Activated CD4-positive, alpha-beta T cell treated with anti-CD3 and anti-CD28 coated beads, Interleukin-2, amount 50 U/mL, for 16 hours (primary cell): ENCODE results near the gene RHOBTB1.
"Not testable (repeated sequence)": the region's sequence is repeated elsewhere in the genome, so short reads cannot be mapped to it uniquely, and the experiment has no call there.

Experiments
- DNase-seq: peaks from one replicate; pipeline ENCODE4 v3.0.0-alpha.2; 2020

The RHOBTB1 gene

DNA sequence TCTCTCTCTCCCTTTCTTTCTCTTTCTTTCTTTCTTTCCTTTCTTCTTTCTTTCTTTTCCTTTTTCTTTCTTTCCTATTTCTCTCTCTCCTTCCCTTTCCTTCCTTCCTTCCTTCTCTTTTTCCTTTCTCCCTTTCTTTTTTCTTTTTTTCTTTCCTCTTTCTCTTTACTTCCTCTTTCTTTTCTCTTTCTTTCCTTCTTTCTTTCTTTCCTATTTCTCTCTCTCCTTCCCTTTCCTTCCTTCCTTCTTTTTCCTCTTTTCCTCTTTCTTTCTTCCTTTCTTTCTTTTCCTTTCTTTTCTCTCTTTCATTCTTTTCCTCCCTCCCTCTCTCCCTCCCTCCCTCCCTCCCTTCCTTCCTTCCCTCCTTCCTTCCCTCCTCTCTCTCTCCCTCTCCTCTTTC lies 81.5 kb downstream of the RHOBTB1 start:
- DNase-seq = no peak

DNA sequence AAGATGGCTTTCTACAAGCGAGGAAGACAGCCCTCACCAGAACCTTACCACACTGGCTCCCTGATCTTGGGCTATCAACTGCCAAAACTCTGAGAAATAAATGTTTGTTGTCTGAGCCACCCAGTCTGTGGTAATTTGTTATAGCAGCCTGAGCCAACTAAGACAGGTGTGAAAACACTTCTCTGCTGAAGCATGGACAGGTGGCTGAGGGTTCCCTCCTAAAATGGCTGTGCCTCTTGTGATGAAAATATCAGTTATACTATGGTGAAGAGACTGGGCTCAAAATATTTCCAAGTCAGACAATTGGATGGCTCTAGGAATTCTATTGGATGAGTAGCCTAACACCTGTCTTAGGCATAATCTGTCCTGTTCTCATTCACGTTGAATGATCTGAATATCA lies 87.6 kb downstream of the RHOBTB1 start:
- no peak for DNase-seq

DNA sequence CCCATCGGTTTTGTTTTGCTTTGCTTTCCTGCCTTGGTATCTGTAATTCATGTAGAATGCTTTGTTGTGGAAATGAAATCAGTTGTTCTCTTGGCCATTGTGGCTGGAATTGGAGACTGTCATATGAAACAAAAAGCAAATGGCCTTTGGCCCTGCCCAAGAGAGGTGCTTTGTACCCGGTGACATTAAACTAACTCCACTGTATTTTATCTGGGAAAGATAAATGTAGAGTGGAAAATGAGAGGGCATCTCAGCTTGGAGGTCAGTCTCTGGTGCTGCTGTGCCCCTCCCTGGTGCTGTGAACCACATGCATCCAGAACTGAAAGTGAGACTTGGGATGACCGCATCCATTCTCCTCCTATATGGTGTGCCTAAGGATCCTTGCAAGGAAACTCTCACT lies 90.3 kb downstream of the RHOBTB1 start:
- no peak for DNase-seq

DNA sequence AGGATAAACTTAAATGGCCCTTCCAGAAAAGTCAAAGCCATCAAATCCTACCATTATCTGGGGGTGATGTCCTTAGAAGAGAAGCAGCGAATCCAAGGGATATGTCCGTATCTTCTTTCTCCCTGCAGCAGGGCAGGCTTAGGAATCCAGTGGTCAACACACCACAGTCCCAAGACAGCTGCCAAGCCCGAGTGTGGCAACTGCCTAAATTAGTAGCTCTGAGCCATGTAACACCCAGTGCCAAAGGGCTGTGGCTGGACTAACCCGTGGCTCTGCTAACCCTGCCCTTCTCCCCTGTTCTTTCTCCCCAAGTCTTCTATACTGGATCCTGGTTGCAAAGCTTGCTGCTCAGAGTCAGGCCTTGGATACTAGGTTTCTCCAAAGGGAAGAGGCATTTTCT lies 90.9 kb downstream of the RHOBTB1 start:
- DNase-seq = no peak

DNA sequence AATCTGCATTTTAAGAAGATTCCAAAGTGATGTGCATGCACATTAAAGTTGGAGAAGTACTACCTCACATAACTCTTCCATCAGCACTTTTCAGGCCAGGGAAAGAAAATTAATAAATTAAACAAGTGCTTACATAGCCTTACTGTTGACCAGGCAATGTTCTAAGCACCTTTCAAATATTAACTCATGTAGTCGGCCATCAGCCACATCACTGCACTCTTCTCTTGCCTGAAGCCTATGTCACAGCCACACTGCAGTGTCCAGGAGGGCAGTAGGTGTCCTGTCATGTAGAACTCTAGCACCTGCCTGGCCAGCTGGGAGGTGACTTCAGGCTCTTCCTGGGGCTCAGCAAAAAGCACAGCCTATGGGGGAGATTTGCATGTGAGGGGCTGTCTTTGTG lies 94.2 kb downstream of the RHOBTB1 start:
- DNase-seq = no peak

DNA sequence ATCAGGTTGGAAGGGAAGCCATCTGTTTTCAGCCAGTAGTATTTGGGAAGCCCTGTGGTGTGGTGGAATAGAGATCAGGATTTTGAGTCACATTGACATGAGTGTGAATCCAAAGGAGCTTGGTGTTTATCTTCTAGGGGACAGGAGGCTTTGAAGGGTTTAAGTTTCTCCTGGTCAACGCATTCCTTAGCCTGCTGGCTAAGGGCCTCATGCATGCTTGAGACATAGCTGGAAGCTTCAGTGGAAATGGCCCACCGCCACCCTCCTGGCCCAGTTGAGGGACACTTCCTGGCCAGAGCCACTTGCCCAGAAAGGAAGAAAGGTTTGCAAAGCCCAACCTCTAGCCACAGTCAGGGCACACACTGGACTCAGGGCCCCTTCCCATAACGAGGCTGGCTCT lies 94.8 kb downstream of the RHOBTB1 start:
- no peak for DNase-seq

DNA sequence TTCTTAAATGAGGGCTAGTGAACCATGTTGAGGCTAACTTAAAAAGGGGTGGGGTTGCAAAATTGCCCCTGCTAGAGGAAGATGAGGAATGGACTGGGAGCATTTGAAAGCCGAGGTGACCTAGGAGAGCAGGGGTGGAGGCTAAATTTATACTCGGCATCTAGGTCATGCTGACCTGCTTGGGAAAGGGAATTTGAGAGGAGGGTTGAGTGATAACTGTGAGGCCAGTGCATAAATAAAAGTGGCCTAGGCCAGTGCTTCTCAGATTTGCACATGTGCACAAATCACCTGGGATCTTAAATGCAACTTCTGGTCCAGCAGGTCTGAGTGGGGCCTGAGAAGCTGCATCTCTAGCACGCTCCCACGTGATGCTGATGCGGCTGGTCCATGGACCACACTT lies 95.3 kb downstream of the RHOBTB1 start:
- DNase-seq = no peak

DNA sequence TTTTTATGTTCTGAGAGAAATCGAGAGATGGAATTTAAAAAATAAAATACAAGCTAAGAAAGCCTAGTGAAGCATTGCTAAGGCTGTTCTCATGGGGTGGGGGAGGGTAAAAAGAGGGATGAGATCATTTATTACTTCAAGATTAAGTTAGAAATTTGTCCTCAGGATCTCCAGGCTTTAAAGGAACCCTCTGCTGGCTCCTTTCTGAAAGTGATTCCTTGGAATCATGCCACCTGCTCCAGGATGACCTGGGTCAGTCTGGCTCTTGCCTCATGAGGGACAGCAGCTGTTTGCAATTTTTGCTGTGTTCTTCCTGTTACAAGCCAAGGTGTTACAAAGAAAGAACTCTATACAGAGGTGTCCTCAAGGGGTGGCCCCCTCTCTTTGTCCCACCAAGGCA lies 95.9 kb downstream of the RHOBTB1 start:
- no peak for DNase-seq

DNA sequence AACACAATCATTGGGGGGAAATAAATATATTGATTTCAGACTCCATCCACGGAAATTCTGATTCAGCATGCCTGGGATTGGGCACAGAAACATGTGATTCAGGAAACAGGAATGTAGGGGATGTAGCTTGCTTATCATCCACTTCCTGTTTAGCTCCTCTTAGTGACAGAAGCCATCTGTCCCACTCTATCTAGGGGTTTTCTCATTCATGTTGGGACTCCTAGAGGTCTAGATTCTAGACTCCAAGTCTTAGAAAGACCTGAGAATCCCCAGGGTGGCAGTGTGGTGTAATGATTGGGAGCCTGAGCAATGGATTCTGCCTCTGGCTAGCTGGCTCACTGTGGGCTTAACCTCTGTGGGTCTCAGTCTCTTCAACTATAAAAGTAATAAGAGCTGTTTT lies 97.8 kb downstream of the RHOBTB1 start:
- DNase-seq = no peak

DNA sequence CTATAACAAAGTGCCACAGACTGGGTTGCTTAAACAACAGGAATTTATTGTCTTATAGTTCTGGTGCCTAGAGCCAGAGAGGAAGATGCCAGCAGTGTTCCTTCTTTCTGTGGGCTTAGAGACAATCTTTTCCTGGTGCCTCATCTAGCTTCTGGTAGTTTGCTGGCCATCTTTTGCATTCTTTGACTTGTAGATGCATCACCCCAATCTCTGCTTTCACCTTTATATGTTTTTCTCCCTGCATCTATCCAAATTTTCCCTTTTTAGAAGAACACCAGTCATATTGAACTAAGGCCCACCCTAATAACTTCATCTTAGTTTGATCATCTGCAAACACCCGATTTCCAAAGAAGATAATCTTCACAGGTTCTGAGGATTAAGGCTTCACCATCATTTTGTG lies 98.9 kb downstream of the RHOBTB1 start:
- DNase-seq = no peak

DNA sequence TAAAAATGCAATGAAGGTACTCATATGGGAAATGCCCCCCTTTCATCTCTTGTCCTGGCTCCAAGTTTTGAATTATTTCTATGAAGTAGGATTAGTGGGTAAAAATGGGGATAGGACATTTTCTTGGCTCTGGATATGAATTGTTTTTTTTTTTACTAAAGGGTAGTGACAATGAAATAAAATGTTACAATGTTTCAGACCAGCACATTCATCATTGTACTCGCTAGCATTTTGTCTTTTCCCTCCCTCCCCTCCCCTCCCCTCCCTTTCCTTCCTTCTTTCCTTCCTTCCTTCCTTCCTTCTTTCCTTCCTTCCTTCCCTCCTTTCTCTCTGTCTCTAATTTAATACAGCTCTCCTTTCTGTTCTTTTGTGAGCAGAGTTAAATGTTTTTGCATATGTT lies 101.3 kb downstream of the RHOBTB1 start:
- no peak for DNase-seq

DNA sequence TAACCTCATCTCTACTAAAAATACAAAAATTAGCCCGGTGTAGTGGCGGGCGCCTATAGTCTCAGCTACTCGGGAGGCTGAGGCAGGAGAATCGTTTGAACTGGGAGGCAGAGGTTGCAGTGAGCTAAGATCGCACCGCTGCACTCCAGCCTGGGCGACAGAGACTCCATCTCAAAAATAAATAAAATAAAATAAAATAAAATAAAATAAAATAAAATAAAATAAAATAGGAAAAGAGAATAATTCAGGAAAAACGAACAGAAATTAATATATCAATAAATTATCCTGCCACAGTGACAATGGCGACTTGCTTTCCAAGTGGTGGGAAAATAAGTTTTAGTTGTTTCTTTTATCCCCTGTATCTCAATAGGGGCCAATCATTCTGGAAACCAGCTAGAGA lies 102.8 kb downstream of the RHOBTB1 start:
- not testable (repeated sequence) for DNase-seq

DNA sequence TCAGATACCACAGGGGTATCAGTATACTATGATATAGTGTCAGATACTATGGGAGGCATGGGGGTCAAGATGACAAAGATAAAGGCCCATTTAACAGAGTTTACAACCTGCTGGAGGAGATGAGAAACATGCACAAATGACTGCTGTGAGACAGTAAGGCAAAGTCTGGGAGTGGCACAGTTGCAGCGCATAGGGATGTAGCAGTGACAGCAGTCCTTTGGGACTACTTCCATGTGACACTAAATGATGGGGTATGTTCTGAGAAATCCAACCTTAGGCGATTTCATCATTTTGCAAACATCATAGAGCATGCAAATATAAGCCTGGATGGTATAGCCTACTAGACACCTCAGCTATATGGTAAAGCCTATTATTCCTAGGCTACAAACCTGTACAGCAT lies 108.9 kb downstream of the RHOBTB1 start:
- DNase-seq = no peak

DNA sequence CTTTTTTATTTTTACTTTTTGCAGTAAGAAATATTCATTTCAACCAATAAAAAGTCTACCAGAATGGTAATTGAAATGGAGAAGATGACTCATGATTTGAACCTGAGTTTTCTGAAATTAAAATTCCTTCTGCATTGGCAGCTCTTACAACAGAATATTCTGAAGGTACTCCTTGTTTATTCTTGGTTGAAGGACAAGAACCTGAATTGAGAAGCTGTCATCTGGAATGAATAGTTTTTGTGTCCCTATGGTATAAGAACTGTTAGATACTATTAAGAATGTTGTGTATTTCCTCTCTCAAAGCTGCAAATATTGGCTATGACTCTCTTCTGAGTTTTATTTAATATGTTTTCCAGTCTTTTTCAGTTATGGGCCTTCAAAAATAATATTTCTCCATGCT lies 109.6 kb downstream of the RHOBTB1 start:
- DNase-seq = no peak

DNA sequence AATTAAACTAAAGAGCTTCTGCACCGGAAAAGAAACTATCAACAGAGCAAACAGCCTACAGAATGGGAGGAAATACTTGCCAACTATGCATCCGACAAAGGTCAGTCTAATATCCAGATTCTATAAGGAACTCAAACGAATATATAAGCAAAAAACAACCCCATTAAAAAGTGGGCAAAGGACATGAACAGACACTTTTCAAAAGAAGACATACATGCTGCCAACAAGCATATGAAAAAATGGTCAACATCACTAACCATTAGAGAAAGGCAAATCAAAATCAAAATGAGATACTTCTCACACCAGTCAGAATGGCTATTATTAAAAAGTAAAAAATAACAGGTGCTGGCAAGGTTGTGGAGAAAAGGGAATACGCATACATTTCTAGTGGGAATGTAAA lies 111.8 kb downstream of the RHOBTB1 start:
- DNase-seq = not testable (repeated sequence)

DNA sequence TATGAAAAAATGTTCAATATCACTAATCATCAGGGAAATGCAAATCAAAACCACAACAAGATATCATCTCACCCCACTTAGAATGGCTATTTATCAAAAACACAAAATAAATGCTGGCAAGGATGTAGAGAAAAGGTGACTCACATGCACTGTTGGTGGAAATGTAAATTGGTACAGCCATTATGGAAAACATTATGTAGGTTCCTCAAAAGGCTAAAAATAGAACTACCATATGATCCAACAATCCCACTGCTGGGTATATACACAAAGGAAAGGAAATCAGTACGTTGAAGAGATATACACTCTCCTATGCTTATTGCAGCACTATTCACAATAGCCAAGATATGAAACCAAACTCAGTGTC lies 115.5 kb downstream of the RHOBTB1 start:
- DNase-seq = no peak

DNA sequence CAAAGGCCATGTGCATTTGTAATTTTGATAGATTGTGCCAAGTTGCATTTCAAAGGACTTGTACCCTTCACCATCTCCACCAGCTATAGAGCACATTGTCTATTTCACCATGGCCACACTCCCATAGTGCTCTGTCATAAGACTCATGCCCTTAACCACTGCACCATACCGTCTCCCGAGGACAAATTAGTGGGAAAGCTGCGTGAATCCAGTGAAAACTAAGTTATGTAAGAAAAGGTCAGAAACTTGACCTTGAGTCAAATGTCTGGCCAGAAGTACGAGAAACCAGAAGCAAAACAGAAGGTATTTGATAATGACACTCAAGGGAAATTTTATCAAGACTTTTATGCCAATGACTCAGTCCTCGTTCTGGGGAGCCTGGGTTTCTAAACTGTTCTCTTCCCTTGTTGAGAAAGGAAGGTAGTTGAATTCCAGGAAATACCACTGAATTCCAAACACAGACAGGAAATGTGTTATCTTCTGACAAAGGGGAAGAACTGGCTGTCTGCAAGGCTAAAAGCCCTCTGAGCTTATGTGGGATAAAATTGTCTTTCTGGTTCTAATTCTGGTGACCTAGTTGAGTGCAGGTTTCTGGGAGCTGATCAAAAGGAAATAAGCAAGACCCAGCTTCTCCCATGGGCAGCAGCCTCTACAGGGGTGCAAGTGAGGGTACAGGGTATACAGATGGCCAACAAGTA lies 116.0 kb downstream of the RHOBTB1 start:
- DNase-seq = no peak

DNA sequence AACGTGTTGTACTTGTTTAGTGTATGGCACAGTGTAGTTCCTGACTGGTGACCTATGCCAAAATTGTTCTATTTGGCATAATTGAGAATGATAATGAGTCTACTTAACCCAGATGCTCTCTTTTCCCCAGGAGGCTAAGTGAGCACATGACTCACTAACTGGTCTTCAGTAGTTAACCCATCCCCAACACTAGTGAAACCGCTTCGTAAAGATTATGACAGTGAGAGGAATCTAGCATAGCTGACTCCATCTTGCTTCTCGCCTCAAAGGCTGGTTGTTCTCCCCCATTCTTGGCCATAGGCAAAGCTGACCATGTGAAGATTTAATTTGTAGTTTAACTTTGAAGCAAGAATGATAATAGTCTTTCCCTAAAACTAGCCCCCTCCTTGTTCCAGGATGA lies 118.5 kb downstream of the RHOBTB1 start:
- no peak for DNase-seq

DNA sequence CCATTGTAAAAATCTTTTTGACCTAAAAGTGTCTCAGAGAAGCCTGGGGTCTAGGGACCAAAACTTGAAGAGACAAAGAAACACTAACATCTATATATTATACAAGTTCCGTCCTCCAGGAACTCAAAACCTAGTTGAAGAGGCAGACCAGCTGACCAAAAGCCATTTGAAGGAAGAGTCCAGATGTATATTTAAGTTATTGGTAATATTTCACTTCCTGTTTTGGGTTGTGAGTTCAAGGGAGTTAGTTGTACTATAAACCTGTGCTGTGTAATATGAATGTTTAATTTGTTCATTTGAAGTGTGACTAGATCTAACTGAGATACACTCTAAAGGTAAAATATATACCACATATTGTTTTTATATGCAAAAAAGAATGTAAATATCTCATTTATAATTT lies 120.7 kb downstream of the RHOBTB1 start:
- no peak for DNase-seq

DNA sequence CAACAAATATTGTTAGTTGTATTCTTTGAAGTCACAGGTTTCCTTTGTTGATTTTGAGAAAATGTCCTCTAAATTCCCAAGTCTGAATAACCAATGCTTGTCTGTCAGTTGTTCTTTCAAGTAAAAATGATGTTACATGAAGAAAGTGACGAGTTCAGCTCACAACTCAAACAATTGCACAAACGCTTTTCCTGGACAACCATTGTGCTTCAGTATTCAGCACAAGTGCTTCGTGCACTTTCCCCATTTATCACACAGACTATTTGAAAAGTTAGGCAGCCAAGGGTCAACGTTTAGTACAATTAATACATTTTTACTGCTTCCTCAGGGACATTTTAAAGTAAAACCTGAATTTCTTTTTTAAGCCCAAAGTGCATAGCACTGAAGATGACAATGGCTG lies 121.2 kb downstream of the RHOBTB1 start:
- DNase-seq = no peak

DNA sequence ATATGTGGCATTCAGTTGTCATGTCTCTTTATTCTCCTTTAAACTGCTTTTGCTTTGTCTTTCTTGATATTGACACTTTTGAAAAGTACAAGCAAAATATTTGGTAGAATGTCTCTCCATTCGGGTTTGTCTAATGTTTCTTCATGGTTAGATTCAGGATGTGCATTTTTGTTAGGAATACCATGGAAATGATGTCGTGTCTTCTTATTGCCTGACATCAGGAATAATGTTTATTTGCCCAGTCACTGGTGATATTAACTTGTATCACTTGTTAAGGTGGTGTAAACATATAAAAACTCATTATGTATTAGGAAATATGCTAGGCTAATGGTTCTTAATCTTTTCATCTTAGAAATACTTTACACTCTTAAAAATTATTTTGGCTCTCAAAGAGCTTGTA lies 122.3 kb downstream of the RHOBTB1 start:
- DNase-seq = no peak

DNA sequence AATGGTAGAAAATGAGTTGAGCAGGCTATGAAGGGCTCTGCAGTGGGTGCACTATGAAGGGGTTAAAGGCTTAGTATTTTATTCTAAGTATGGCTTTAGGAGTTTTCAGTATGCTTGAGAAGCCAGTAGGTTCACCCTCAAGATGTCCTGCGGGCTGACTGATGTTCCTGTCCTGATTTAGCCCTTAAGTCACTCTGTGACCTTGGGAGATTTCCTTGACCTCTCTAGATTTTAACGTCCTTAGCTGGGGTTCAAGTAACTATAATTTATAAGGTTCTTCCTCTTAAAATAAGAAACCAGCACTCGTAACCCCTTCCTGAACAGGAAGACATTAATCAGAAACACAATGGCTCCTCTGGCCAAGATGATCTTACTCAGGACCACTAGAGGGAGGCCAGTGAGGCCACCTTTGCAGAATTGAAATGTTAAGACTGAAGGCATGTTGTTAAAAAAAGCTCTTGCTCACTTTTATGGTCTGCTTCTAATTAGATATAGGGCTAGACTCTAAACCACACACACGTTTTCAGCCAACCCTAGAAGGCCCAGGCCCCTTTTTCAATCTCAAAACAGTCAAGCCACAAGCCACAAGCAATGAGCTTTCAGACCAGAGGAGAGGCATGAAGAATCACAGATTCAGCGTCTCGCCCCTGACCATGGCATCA lies 123.8 kb downstream of the RHOBTB1 start:
- DNase-seq = no peak
